OCI-LY1 (cell line): ENCODE data around the gene TMEM167B.

Experiments used
- CTCF ChIP-seq: fragments of 200-600 bp; sonication (generic), shearing (Covaris generic); IDR thresholded peaks from 2 replicates; pipeline ENCODE4 v1.5.1; 2017; ENCODE audit warnings: mild to moderate bottlenecking, antibody characterized with exemption, low read length, moderate library complexity, mixed read lengths
- EZH2 ChIP-seq: fragments of 200-600 bp; sonication (generic), shearing (Covaris generic); IDR thresholded peaks from 2 replicates; pipeline ENCODE4 v1.8.0; 2017; ENCODE audit warnings: borderline replicate concordance, mixed run types, mild to moderate bottlenecking, antibody characterized with exemption, low read length, moderate library complexity, mixed read lengths

- TF ChIP-seq CTCF (no peak), EZH2 (no peak)
Measured at GRCh38 chr1:109041621-109042468, 48.7 kb upstream of the TMEM167B start, which contains the start of gene WDR47.
